Measurements from ENCODE around the gene USP25.
"Not testable (repeated sequence)": the region's sequence is repeated elsewhere in the genome, so short reads cannot be mapped to it uniquely, and the experiment has no call there.

USP25 gene

DNA sequence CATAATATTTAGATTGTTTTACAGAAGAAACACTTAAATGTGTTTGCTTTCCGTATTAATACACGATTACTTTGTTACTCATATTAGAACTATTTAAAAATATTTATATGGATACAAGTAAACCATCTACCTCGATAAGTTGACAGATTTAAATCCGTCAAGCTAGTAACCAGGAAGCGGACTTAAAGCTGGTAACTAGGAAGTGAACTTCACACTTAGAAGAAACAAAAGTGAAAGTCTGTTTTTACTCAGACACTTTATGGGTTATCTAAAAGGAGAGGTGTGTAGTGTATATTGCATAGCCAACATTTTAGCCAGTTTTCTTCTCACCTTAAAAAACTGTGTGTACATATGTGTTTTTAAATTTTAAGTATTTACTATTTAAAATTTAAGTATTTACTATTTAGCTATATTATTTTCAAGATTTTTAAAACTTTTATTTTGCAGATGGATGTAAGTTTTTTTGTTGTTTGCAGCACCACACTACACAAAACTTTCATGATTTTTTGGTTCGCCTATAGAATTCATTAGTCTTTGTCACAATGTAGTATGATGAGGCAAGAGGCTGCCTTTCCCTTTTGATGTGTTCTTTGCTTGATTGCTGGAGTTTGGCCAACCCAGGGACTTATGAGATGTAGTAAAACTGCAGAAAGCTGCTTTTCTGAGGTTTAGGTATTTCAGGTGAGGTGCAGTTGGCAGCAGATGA, 2.7 kb downstream of the USP25 start:
- no peak for DNase-seq

DNA sequence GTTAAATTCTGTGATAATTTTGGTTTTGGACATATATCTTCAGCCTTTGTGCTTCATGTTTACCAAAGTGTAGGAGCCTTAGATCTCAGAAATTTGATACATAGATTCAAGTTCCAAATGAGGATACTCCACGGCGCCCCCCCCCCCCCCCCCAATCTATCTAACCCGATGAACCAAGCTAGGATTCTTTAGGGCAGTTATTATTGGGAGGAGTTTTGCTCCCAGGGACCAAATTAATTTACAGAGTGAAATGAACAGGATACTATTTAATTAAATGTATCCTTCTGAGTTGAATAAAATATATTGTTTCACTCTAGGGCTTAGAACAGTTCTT, 3.2 kb downstream of the USP25 start:
- no peak for DNase-seq

DNA sequence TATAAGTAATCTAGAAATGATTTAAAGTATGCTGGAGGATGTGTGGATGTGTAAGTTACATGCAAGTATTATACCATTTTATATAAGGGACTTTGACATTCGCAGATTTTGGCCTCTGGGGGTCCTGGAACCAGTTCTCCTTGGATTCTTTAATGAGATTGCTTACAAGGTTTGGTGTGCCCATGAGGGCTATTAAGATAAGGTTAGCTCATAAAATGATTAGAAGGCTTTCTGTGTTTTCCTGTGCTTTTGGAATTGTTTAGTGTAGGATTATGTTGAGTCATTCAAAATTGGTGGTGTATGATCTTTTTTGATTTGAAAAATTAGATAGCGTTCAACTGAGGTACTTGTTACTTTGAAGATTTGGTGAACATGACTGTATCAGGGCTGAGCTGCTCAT, 5.6 kb downstream of the USP25 start:
- DNase-seq, result no peak

DNA sequence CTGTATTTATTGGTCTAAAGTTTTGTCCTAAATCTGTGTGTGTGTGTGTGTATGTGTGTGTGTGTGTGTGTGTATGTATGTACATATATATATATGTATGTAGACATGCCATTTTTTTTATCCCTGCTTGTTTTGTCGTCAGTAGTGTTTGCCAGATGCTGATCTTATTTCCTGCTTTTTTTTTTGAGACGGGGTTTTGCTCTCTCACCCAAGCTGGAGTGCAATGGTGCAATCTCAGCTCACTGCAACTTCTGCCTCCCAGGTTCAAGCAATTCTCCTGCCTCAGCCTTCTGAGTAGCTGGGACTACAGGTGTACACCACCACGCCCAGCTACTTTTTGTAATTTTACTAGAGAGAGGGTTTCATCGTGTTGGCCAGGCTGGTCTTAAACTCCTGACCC, 6.1 kb downstream of the USP25 start:
- DNase-seq, result not testable (repeated sequence)

DNA sequence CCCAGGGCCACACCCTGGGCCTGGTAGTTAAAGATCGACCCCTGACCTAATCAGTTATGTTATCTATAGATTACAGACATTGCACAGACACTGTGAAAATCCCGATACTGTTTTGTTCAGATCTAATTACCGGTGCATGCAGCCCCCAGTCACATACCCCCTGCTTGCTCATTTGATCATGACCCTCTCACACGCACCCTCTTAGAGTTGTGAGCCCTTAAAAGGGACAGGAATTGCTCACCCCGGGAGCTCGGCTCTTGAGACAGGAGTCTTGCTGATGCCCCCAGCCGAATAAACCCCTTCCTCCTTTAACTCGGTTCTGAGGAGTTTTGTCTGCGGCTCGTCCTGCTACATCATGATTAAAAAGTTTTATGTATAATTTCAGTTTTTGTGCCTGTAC, 9.0 kb downstream of the USP25 start:
- DNase-seq, result not testable (repeated sequence)

DNA sequence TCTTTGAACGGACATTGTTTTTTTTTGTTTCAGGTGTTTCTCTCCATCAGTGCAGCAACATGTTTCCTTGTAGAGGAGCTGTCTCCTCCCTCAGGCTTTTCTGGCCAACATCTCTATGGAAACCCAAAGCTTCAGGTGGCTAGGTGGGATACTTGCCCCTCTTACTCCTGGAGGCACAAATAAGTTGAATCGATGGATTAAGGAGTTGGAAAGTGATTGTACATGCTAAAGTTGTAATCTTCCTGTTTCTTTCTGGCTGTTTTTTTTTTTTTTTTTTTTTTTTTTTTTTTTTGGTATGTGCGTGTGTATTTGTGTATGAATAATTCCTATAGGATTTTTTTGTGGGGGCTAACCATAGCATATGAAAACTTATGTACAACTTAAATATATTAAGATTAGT, 10.6 kb downstream of the USP25 start:
- DNase-seq, result no peak

DNA sequence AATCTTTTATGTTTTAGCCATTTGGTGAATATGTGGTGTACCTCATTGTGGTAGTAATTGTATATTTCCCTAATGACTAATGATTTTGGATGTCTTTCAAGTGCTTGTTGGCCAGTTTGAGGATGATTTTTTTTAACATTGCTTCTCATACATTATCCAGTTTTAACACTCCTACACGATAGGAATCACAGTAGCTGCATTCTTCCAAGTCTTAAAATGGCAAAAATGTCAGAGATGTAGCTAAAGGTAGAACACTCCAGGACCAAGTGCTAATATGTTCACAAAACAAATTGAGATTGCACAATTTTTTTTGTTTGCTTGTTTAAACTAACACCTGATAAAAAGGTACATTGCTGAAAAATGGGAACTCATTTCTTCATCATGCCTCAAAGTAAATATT, 11.7 kb downstream of the USP25 start:
- DNase-seq, result no peak

DNA sequence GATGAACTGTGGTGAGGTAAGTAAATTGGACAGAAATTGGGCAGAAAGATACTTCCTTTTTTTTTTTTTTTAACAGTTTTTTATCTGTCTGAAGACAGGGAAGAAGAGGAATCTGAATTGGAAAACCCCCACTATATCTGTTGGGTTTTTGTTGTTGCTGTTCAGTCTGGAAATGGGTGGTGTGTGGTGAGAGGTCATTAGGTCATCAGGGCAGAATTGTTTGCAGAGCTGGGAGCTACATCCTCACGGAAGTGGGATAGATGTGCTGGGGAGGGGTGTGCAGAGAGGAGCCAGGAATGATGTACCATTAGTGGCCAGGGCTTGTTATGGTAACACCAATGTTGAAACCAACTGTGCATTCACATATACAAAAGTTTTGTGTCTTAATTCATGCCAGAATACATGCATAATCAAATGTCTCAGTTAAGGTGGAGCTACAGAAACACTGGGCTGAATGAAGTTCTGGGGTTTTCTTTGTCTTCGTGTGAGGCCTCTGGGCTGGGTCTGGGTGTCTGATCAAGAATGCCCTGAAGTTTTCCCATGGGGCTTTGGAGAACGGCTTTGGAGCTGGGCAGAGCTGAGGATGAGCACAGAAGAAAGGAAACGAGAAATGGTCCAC, 12.4 kb downstream of the USP25 start:
- no peak for DNase-seq

DNA sequence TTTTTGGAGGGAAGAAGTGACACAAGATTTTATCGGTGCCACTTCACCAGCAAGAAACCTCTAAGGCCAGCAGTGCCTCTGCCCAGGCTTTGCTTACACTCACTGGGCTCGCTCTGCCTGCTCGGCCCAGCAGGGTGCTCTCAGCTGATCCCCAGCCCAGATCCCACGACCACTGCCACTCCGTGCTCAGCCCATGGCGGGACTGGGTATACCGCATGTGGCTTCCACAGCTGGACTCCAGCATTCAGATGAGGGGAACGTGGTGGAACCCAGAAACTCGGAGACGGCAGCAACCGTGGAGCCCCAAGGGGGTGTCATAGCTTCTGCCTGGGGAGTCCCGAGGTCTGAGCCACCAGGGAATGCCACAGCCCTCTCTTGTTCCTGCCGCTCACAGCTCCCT, 12.9 kb downstream of the USP25 start:
- DNase-seq, result no peak

DNA sequence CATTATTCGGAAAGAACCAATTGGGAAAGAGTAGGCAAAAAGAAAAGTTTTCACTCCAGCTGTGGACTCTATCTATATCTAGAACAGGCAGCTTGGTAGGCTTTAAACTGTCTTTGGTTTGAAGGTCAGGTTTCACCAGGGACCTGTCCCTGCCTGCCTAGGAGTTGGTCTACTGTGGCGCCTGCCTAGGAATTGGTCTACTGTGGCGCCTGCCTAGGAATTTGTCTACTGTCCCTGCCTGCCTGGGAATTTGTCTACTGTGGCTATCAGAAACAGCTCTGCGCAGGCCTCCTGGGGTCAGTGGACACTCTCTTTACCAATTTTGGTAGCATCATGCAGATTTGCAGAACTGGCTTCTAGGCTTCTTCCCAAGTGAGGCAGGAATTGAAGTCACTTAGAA, 13.8 kb downstream of the USP25 start:
- no peak for DNase-seq

DNA sequence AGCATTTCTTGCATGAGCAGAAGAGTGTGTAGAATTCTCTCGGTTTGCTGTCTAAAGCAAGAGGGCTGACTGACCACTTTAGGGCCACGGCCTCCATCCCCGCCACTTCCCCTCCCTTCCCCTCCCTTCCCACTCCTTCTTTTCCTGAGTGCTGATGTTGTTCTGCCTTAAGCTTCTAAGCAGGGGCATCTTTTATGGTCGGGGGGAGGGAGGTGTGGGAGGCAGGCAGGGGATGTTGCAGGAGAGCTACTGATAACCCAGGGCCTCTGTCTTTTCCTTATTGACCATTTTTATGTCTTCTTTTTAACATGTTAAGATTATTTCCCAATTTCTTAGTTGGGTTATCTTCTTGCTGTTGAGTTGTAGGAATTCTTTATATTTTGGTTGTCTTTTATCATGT, 15.1 kb downstream of the USP25 start:
- DNase-seq, result no peak

DNA sequence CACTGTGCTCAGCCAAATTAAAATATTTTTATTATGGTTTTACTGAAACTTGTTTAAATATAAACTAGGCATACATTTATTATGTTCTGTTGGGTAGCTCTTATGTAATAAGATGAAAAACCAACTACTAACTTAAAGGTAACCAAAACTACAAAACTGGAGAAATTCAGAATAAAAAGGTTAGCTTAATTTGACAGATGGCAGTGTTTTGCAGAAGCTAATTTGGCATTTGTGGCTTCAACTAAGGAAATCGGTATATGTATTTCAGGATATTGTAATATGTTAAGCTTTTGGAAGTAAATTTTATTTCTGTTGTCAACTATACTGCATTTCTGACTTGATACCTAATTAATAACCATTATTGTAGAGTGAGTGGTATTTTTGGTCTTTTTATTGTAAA, 18.8 kb downstream of the USP25 start:
- no peak for DNase-seq

DNA sequence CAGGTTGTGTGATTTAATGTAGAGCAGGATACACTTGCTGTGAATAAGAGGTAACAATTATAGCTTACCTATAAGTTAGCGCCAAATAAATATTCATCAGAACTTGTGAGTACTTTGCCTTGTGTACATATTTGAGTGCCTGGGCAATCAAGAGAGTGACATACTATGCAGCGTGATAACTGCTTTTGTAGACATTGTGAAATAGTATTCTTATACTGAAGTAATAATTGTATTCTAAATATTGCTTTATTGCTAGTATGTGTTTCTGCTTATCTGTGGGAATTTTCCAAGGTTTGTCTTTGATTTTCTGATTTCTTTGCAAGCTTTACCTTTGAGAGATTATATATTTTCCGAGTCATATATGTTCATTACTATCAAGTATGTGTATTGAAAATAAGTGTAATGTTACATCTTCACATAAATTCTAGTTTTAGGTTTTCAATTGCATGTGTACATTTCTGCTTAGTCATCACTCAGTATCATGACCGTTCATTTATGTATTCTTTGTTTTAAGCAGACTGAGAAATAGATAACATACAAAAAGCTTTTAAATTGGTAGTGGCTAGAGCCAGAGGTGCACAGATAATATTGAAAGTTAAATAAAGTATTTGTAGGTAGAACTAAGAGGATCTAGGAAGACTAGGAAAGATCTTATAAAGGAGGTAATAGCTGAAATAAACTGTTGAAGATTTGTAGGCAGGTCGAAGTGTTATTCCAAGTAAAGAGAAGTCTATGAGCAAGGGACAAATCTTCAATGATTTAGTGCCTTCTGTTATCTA, 19.5 kb downstream of the USP25 start:
- DNase-seq, result no peak

DNA sequence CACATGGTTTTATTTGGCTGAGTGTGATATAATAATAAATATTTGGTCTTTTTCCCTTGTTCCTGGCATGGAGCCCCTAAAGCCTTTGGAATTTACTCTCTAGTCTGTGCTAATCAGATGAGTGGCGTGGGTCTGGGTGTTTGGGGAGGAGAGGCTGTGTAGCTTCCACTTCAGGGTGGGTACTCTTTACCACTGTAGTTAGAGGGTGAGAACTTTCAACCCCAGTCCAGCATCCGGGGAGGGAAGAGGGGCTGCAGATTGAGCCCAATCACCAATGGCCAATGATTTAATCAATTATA, 20.0 kb downstream of the USP25 start:
- DNase-seq, result no peak

DNA sequence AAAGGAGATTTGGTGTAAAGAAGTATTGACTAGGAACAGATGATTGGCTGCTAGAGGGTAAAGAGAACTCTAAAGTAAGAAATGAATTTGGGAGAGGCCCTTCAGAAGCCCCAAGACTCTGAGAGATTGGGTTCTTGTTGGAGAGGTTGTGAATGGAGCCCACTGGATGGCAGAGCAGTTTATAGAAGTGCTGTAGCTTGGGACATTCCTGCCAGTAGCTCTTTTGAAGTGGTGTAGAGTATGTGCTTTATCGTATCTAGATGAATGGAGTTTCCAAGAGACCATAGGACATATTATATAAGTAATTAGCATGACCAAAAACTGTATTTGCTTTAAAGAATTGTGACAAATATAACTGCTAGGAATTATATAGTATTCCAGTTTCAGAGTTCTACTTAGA, 21.3 kb downstream of the USP25 start:
- DNase-seq, result no peak

DNA sequence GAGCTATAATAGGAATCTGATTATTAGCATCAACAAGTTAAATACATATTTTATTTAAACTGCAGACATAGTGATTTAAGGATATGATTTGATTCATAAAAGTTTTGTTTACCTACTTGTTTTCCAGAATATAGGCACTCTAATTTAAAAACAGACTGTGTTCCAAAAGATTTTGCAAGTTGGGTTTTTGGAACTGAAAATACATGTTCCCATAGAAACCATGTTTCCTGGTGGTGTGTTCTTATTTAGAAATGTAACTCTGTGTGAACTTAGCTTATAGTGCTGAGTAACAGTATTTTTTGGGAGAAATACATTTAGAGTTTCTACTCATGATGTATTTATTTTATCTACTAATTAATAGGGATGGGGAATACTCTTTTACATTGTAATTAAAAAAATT, 21.8 kb downstream of the USP25 start:
- DNase-seq, result no peak

DNA sequence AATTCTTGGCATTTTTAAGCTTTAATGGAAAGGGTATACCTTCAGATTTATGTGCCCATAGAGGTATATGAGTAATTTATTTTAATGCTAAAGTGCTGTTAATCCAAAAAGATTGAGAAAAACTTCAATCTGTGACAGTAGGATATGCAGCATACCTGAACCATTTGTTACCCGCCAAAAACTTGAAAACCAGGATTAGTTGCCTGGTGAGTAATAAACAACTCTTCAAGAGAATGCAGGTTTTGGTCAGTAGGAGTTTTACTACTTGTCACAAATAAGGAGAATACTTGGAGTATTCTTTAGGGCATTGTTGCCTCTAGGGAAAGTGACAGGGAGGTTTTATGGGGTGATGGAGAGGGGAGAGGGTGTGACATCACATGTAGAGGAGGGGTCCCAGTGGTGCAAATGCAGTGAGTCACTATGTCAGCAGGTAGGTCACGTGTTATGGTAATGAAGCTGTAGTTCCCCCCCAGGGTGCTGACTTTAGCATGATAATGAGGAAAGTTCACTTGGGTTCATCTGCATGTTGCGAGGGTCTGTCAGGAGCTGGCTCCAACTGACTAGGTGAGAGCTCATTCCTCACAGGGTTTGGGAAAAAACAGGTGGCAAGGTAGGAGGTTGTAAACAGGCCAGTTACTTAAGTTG, 23.1 kb downstream of the USP25 start:
- DNase-seq, result no peak

DNA sequence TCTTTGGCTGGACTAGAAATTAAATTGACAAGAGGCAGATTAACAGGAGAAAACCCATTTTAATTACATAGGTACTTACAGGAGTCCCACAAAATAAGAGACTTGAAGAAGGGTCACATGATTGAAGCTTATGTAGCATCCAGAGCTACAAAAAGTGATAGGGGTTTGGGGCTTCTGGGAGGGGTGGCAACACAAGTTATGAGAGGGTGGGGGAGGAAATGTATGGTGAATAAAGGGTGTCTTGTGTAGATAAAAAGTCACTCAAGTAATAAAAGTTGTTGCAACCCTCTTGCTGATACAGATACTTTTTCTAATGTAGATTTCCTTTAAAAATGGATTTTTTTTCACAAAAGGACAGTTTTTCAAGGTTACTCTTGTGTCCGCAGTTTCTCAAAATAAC, 24.0 kb downstream of the USP25 start:
- no peak for DNase-seq

DNA sequence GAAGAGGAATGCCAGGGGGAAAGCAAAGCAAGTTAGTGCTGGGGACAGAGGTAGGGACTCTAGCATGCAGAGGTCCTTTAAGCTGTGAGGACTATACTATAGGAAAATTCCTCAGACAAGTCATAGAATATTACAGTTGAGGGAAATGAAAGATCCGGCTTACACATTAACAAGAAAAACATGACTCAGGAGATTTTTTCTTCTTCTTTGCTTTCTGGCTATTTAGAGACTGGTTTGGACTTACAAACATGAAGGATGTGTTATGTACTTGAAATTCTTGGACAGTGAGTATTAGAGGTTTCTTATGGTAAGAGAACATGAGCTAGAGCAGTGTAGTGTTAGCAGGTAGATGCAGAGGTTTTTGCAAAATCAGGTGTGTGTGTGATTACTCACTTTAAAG, 24.9 kb downstream of the USP25 start:
- no peak for DNase-seq

DNA sequence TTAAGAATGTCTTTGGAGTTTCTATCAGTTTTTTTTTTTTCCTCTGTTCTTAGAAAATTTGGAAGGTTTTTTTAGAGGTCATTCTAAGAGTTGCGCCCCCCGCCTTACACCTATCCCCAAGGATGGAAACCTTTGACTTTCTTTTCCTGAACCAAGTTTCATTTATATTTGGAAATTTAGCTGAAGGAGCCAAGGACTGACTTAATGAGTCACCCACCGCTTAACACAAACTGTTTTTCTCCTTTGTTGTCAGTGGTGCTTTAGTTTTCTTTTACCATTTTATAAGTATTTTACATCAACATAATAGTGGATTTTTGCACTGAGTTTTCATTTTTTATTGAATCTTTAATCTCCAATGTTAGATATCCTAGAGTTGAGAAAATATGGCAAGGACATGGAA, 25.3 kb downstream of the USP25 start:
- no peak for DNase-seq

DNA sequence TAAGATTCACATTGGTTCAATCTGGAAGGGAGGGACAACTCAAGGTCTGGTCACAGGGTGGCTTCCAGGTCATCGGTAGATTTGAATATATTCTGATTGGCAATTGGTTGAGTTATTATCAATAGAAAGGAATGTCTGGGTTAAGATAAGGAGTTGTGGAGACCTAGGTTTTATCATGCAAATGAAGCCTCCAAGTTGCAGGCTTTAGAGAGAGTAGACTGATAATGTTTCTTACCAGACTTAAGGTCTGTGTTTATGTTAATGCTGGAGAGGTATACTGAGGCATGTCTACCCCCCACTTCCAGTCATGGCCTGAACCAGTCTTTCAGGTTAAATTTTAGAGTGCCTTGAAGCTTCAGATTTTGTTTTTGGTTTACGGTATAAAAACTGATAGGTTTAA, 29.7 kb downstream of the USP25 start:
- no peak for DNase-seq

DNA sequence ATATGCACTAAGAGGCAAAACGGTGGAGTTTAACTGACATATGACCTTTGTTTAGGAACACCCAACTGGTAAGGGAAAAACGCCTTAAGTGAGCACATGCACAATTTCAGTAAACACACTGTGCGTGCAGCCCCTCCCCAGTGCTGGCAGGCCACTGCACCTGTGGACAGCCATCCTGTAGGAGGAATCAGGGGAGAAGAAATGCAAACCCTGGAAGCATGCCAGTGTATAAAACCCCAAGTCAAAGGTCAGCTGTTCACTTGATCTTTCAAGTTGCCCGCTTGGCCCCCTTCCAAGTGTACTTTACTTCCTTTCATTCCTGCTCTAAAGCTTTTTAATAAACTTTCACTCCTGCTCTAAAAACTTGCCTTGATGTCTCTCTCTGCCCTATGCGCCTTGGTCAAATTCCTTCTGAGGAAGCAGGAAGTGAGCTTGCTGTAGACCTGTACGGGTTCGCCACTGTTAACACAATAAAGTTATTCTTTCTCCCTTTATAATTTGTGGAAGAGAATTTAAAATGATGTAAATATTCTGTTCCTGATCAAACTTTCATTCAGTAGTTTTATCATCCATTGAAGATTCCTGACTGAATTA, 31.8 kb downstream of the USP25 start:
- peak in 1 of 56 donors; percentile 17 for DNase-seq
